Neuronal stem cell (in vitro differentiated cells): ENCODE measurements around the gene UIMC1.

Source experiments
- DNase-seq: peaks from one replicate; pipeline ENCODE4 v3.0.0-alpha.2; 2013; ENCODE audit warnings: low spot score
- H2AFZ ChIP-seq: one replicate; pipeline ENCODE4 v1.6.1; 2013; ENCODE audit warnings: mild to moderate bottlenecking, low read length, inconsistent platforms
- H2AK5ac ChIP-seq: 2 replicates; pipeline ENCODE4 v1.6.1; 2013; ENCODE audit warnings: low read depth, mild to moderate bottlenecking, inconsistent platforms, low read length, moderate library complexity, mixed read lengths
- H2BK120ac ChIP-seq: 2 replicates; pipeline ENCODE4 v1.6.1; 2013; ENCODE audit warnings: low read depth, mild to moderate bottlenecking, inconsistent platforms, low read length, moderate library complexity, mixed read lengths
- H2BK12ac ChIP-seq: one replicate; pipeline ENCODE4 v1.6.1; 2013; ENCODE audit warnings: low read length, inconsistent platforms
- H2BK15ac ChIP-seq: 2 replicates; pipeline ENCODE4 v1.6.1; 2013; ENCODE audit warnings: mild to moderate bottlenecking, low read length, inconsistent platforms, mixed read lengths
- H2BK5ac ChIP-seq: one replicate; pipeline ENCODE4 v1.6.1; 2013; ENCODE audit warnings: inconsistent platforms, mild to moderate bottlenecking, low read length, moderate library complexity
- H3K14ac ChIP-seq: one replicate; pipeline ENCODE4 v1.6.1; 2013; ENCODE audit warnings: low read length, inconsistent platforms
- H3K18ac ChIP-seq: 2 replicates; pipeline ENCODE4 v1.6.1; 2013; ENCODE audit warnings: low read length, inconsistent platforms
- H3K23ac ChIP-seq: 2 replicates; pipeline ENCODE4 v1.6.1; 2013; ENCODE audit warnings: low read depth, mild to moderate bottlenecking, mixed read lengths, low read length, inconsistent platforms; ENCODE audit not compliant: poor library complexity
- H3K27ac ChIP-seq: replicated peaks from 3 replicates; pipeline ENCODE4 v1.5.1; 2013; ENCODE audit warnings: low read length, inconsistent platforms
- H3K27me3 ChIP-seq, 3 experiments: 2 replicates each; pipeline ENCODE4 v1.6.1; 2013; ENCODE audit warnings: low read length in 3 of 3, mild to moderate bottlenecking in 2 of 3, inconsistent platforms in 1 of 3, low read depth in 1 of 3, mixed read lengths in 1 of 3, moderate library complexity in 1 of 3; ENCODE audit not compliant: control insufficient read depth in 3 of 3, insufficient read depth in 3 of 3
- H3K36me3 ChIP-seq, 2 donors: replicated peaks in 1 of 2; 2 replicates each; pipeline ENCODE4 v1.6.1; 2013; ENCODE audit warnings: low read length in 2 of 2; ENCODE audit not compliant: control insufficient read depth in 2 of 2, insufficient read depth in 2 of 2
- H3K4ac ChIP-seq: 2 replicates; pipeline ENCODE4 v1.6.1; 2013; ENCODE audit warnings: inconsistent platforms, mild to moderate bottlenecking, low read length, moderate library complexity
- H3K4me1 ChIP-seq, 2 donors: 1 replicate in 1 of 2; 2 replicates in 1 of 2; pipeline ENCODE4 v1.6.1; 2013; ENCODE audit warnings: low read length in 2 of 2, low read depth in 1 of 2; ENCODE audit not compliant: control insufficient read depth in 2 of 2, insufficient read depth in 1 of 2
- H3K4me2 ChIP-seq: one replicate; pipeline ENCODE4 v1.6.1; 2013; ENCODE audit warnings: mild to moderate bottlenecking, low read length, inconsistent platforms; ENCODE audit not compliant: insufficient read depth, poor library complexity, severe bottlenecking
- H3K4me3 ChIP-seq, 2 donors: 2 replicates each; pipeline ENCODE4 v1.5.1; 2013; ENCODE audit warnings: low read length in 2 of 2, mild to moderate bottlenecking in 2 of 2, inconsistent platforms in 1 of 2, moderate library complexity in 1 of 2
- H3K79me1 ChIP-seq: one replicate; pipeline ENCODE4 v1.6.1; 2013; ENCODE audit warnings: low read depth, mild to moderate bottlenecking, inconsistent platforms, low read length, moderate library complexity
- H3K9ac ChIP-seq: one replicate; pipeline ENCODE4 v1.6.1; 2013; ENCODE audit warnings: mild to moderate bottlenecking, low read depth, low read length, inconsistent platforms; ENCODE audit not compliant: poor library complexity
- H3K9me3 ChIP-seq, 2 donors: replicated peaks in 1 of 2; 2 replicates each; pipeline versions ENCODE3 to v1.6.1; 2013; ENCODE audit warnings: low read length in 2 of 2, mild to moderate bottlenecking in 2 of 2, inconsistent platforms in 1 of 2, low read depth in 1 of 2, mixed read lengths in 1 of 2, moderate library complexity in 1 of 2; ENCODE audit not compliant: control insufficient read depth in 2 of 2, insufficient read depth in 1 of 2
- H4K8ac ChIP-seq: one replicate; pipeline ENCODE4 v1.6.1; 2013; ENCODE audit warnings: low read depth, mild to moderate bottlenecking, inconsistent platforms, low read length, moderate library complexity
- H4K91ac ChIP-seq: one replicate; pipeline ENCODE4 v1.6.1; 2013; ENCODE audit warnings: low read length, low read depth, mild to moderate bottlenecking, inconsistent platforms; ENCODE audit not compliant: poor library complexity
- WGBS, 2 donors: extraction: QIAGEN DNeasy Blood & Tissue Kit; methylation state at CpG; one replicate each; pipeline ENCODE4 v1.1.7; 2013; ENCODE audit warnings: missing lambda C conversion rate in 2 of 2, mixed read lengths in 1 of 2; ENCODE audit not compliant: insufficient read length in 2 of 2, insufficient replicate concordance in 1 of 2; ENCODE audit errors: extremely low coverage in 2 of 2; 5-methylcytosine and 5-hydroxymethylcytosine counted together

Gene UIMC1

GRCh38 chr5:177044641-177045040 lies 38.1 kb upstream of the UIMC1 start:
- H2BK15ac ChIP-seq: no peak overlapping the region
- no peak overlapping the region for H2AFZ ChIP-seq
- no peak overlapping the region for H3K27ac ChIP-seq
- H3K27me3 ChIP-seq: no peaks in the 10 kb centered on the region
- no peak overlapping the region for H2BK120ac ChIP-seq
- no peak overlapping the region for H2BK5ac ChIP-seq
- H4K8ac ChIP-seq: no peak overlapping the region
- H3K14ac ChIP-seq: no peak overlapping the region
- H2AK5ac ChIP-seq: no peak overlapping the region
- no peaks in the 10 kb centered on the region for H3K79me1 ChIP-seq
- no peak overlapping the region for H3K23ac ChIP-seq
- no CpG with 5 or more reads among the region's 1 CpG for WGBS, 2 donors
- no peak overlapping the region for H3K9ac ChIP-seq
- no peaks in the 10 kb centered on the region for H3K9me3 ChIP-seq
- no peak overlapping the region for H3K4ac ChIP-seq
- no peak overlapping the region for H3K4me3 ChIP-seq
- peaks cover 18 to 87% of the 10 kb centered on the region in 2 donors for H3K36me3 ChIP-seq
- no peak for DNase-seq
- no peak overlapping the region for H3K4me2 ChIP-seq
- H3K18ac ChIP-seq: no peak overlapping the region
- no peak overlapping the region for H2BK12ac ChIP-seq
- no peak overlapping the region for H4K91ac ChIP-seq
- H3K4me1 ChIP-seq: no peaks in the 10 kb centered on the region

GRCh38 chr5:177043958-177044357 lies 37.4 kb upstream of the UIMC1 start:
- Histone ChIP-seq H3K14ac (no peak overlapping the region), H2AK5ac (no peak overlapping the region), H3K23ac (no peak overlapping the region), H2BK12ac (no peak overlapping the region), H3K27ac (no peak overlapping the region), H3K79me1 (no peaks in the 10 kb centered on the region), H3K9me3 (no peaks in the 10 kb centered on the region), H2BK120ac (no peak overlapping the region), H3K4me1 (no peaks in the 10 kb centered on the region), H4K8ac (no peak overlapping the region), H3K9ac (no peak overlapping the region), H3K18ac (no peak overlapping the region), H3K4me2 (no peak overlapping the region), H2BK5ac (no peak overlapping the region), H3K4me3 (no peak overlapping the region), H3K27me3 (no peaks in the 10 kb centered on the region), H3K36me3 (peaks cover 18 to 84% of the 10 kb centered on the region in 2 donors), H2BK15ac (no peak overlapping the region), H2AFZ (no peak overlapping the region), H4K91ac (no peak overlapping the region), H3K4ac (no peak overlapping the region)
- WGBS, 2 donors: no CpG with 5 or more reads among the region's 1 CpG
- no peak for DNase-seq

DNA sequence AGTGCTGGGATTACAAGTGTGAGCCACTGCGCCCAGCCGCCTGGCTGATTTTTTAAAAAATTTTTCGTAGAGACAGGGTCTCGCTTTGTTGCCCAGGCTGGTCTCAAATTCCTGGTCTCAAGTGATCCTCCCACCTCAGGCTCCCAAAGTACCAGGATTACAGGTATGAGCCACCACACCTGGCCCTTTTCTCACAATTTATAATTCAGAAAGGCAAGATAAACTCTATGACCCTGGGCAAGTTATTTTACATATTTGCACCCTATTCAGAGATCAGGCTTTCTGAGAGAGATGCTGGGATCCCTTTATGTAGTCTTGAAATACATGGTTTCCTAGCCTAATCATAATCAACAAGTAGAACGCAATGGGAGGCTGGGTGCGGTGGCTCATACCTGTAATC lies 36.5 kb upstream of the UIMC1 start:
- no peak overlapping the region for H2BK15ac ChIP-seq
- H4K91ac ChIP-seq: no peak overlapping the region
- no peak for DNase-seq
- no peak overlapping the region for H3K4me2 ChIP-seq
- H3K9me3 ChIP-seq: no peaks in the 10 kb centered on the region
- no CpG with 5 or more reads among the region's 6 CpGs for WGBS, 2 donors
- no peaks in the 10 kb centered on the region for H3K4me1 ChIP-seq
- peaks cover 18 to 82% of the 10 kb centered on the region in 2 donors for H3K36me3 ChIP-seq
- no peak overlapping the region for H2BK120ac ChIP-seq
- H3K23ac ChIP-seq: no peak overlapping the region
- H4K8ac ChIP-seq: no peak overlapping the region
- H3K27me3 ChIP-seq: no peaks in the 10 kb centered on the region
- no peak overlapping the region for H3K4me3 ChIP-seq
- no peak overlapping the region for H2AK5ac ChIP-seq
- no peak overlapping the region for H2AFZ ChIP-seq
- no peak overlapping the region for H3K9ac ChIP-seq
- H3K79me1 ChIP-seq: no peaks in the 10 kb centered on the region
- no peak overlapping the region for H2BK5ac ChIP-seq
- H3K4ac ChIP-seq: no peak overlapping the region
- no peak overlapping the region for H3K27ac ChIP-seq
- H2BK12ac ChIP-seq: no peak overlapping the region
- no peak overlapping the region for H3K18ac ChIP-seq
- H3K14ac ChIP-seq: no peak overlapping the region

DNA sequence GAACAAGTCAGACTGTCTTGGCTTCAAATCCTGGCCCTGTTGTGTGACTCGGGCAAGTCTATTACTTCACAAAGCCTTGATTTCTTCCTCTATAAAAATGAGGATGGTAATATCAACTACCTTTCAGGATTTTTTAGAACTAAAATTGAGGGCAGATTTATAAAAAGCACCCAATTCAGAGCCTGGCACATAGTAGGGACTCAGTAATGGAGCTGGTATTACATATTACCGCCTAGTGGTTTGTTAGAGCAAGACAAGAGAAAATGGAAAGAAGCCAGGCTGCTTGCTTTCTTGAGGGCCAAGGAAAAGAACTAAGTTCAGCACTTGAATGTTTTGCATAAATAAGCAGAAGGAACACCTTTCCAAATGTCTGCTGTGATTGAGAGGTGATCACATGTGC lies 35.4 kb upstream of the UIMC1 start:
- H3K9me3 ChIP-seq: no peaks in the 10 kb centered on the region
- no peak overlapping the region for H3K18ac ChIP-seq
- no peak overlapping the region for H4K91ac ChIP-seq
- no peaks in the 10 kb centered on the region for H3K4me1 ChIP-seq
- no peak overlapping the region for H3K27ac ChIP-seq
- H3K4ac ChIP-seq: no peak overlapping the region
- no peak overlapping the region for H3K9ac ChIP-seq
- H3K4me3 ChIP-seq: no peak overlapping the region
- no peak overlapping the region for H2BK5ac ChIP-seq
- no peak overlapping the region for H4K8ac ChIP-seq
- H2BK120ac ChIP-seq: no peak overlapping the region
- H3K79me1 ChIP-seq: no peaks in the 10 kb centered on the region
- WGBS, 2 donors: no CpG with 5 or more reads among the region's 2 CpGs
- H3K27me3 ChIP-seq: no peaks in the 10 kb centered on the region
- no peak for DNase-seq
- no peak overlapping the region for H3K4me2 ChIP-seq
- no peak overlapping the region for H2AK5ac ChIP-seq
- peaks cover 18 to 83% of the 10 kb centered on the region in 2 donors for H3K36me3 ChIP-seq
- no peak overlapping the region for H2BK15ac ChIP-seq
- H3K23ac ChIP-seq: no peak overlapping the region
- no peak overlapping the region for H2BK12ac ChIP-seq
- no peak overlapping the region for H2AFZ ChIP-seq
- H3K14ac ChIP-seq: no peak overlapping the region
